ENCODE data around the gene SYNC. TPM values are rescaled to one million over a fixed set of nuclear protein-coding genes. Genes with fewer than 3 reads are reported as not detected.
"Not testable (repeated sequence)": the region's sequence is repeated elsewhere in the genome, so short reads cannot be mapped to it uniquely, and the experiment has no call there.

Gene SYNC
- total RNA-seq, 2 experiments from 2014 or later: not detected

GRCh38 chr1:32701421-32701911, 1.1 kb downstream of the SYNC start:
- peaks cover 30% of the 10 kb centered on the region for H3K27me3 Mint-ChIP-seq
- POLR2A ChIA-PET: no interaction called here

DNA sequence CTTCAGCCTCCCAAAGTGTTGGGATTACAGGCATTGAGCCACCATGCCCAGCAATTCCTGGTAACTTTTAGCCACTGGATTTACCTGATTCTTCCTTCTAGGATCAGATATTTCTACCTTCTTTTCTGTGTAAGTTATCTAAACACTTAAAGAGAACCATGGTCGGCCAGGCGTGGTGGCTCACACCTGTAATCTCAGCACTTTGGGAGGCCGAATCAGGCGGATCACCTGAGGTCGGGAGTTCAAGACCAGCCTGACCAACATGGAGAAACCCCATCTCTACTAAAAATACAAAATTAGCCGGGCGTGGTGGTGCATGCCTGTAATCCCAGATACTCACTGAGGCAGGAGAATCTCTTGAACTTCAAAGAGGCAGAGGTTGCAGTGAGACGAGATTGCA, 5.6 kb downstream of the SYNC start:
- H3K27ac Mint-ChIP-seq; H3K9me3 Mint-ChIP-seq; POLR2A ChIA-PET; H3K4me3 Mint-ChIP-seq; H3K36me3 Mint-ChIP-seq (ENCODE audit: low read depth); DNase-seq: not testable (repeated sequence)
- peaks cover 14% of the 10 kb centered on the region for H3K4me1 Mint-ChIP-seq
- peaks cover 14% of the 10 kb centered on the region for H3K27me3 Mint-ChIP-seq
- CTCF ChIA-PET: interaction anchor here (0.7 to 0.8 kb wide), 2 partner anchors 9 to 106 kb away, joined by 3 read pairs; no protein-coding TSS in a partner anchor

More at GRCh38 chr1:32701421-32701911, 1.1 kb downstream of the SYNC start:
- no peak for DNase-seq
- Mint-ChIP-seq H3K36me3 (ENCODE audit: low read depth) (peaks cover 3% of the 10 kb centered on the region), H3K4me1 (peaks cover 12% of the 10 kb centered on the region), H3K4me3 (no peak overlapping the region), H3K9me3 (no peaks in the 10 kb centered on the region), H3K27ac (no peak overlapping the region)
- CTCF ChIA-PET: interaction anchor here (0.8 to 1.2 kb wide), 2 partner anchors 11 to 426 kb away, joined by 3 to 4 read pairs; no protein-coding TSS in a partner anchor

DNA sequence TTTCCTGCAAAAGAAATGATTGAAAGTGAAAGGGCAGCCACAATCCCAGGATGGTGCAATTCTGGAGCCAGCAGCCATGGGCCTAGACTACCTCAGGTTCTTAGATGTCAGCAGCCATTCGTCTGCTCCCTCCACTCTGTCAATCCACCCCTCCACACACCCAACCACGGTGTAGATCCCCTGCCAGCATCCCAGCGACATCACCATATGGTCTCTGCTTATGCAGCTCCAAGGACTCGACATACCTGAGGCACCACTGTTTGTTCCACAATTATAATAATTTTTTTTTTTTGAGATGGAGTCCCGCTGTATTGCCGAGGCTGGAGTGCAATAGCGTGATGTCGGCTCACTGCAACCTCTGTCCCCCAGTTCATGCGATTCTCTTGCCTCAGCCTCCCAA, 6.5 kb downstream of the SYNC start:
- no peaks in the 10 kb centered on the region for H3K36me3 Mint-ChIP-seq (ENCODE audit: low read depth)
- ChIA-PET POLR2A (no interaction called here), CTCF (no interaction called here)
- no peak overlapping the region for H3K27ac Mint-ChIP-seq
- H3K4me1 Mint-ChIP-seq: peaks cover 11% of the 10 kb centered on the region
- H3K4me3 Mint-ChIP-seq: no peak overlapping the region
- no peak for DNase-seq
- H3K9me3 Mint-ChIP-seq: no peaks in the 10 kb centered on the region
- peaks cover 6% of the 10 kb centered on the region for H3K27me3 Mint-ChIP-seq

DNA sequence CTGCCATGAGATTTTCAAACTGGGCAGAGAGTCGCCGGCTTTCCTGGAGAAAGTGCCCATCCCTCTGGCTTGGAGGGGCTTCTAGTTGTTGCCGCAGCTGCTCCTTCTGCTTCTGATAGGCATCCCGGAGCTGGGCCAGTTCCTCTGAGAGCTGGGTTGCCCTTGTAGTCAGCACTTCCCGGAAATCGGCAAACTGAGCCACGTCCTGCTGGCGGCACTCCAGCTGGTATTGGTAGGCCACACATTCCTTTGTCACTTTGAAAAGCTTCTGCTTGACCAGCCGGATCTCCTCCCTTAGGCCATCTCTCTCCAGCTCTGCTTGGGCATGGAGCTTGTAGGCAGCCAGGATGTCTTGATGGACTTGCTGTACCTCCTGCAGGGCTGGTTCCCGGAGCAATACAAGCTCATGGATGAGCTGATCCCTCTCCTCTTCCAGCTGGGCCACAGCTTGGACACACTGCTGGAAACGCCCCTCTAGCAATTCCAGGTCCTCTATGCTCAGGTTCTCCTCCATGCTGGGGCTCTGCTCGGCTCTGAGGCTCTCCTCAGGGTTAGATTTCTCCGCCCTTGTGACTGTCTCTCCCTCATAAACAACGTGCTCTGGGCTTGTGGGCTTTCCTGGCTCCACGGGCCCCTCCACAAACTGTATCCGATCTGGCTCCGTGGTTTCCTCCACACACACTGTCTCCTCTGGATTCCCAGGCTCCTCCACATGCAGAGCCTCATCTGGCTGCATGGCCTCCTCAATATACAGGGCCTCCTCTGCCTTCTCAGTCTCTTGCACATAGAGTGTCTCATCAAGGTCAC, 7.3 kb downstream of the SYNC start:
- Mint-ChIP-seq H3K27me3 (peaks cover 5% of the 10 kb centered on the region), H3K4me3 (no peak overlapping the region), H3K36me3 (ENCODE audit: low read depth) (no peaks in the 10 kb centered on the region), H3K4me1 (peaks cover 11% of the 10 kb centered on the region), H3K27ac (no peak overlapping the region), H3K9me3 (no peaks in the 10 kb centered on the region)
- ChIA-PET CTCF (no interaction called here), POLR2A (no interaction called here)
- no peak for DNase-seq

DNA sequence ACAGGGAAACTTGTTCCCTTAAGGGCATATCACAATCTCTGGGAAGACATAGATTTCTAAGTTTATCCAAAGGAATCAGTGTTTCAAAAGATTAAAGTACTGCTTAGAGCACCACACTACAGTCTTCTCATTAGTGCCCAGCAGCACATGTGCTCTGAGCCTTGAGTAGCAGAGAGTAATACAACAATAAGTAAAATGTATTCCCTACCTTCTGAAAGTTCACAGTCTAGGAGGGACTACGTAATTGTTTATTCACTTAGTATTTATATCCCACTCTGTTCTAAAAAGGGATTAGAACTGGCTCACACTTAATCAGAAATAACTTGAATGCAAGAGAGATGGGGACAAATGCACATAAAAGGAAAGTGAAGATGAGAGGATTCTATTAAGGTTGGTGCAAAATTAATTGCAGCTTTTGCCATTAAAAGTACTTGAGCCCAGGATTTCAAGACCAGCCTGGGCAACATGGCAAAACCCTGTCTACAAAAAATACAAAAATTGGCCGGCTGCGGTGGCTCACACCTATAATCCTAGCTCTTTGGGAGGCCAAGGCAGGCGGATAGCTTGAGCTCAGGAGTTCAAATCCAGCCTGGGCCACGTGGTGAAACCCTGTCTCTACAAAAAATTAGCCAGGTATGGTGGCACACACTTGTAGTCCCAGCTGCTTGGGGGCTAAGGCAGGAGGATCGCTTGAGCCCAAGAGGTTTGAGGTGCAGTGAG, 9.0 kb downstream of the SYNC start:
- no peak for DNase-seq
- ChIA-PET CTCF (interaction anchor here (0.6 kb wide), 1 partner anchor 33 kb away, joined by 4 read pairs; no protein-coding TSS in a partner anchor), POLR2A (no interaction called here)
- H3K4me1 Mint-ChIP-seq: peaks cover 11% of the 10 kb centered on the region
- H3K4me3 Mint-ChIP-seq: no peak overlapping the region
- no peaks in the 10 kb centered on the region for H3K27me3 Mint-ChIP-seq
- no peaks in the 10 kb centered on the region for H3K9me3 Mint-ChIP-seq
- no peak overlapping the region for H3K27ac Mint-ChIP-seq
- H3K36me3 Mint-ChIP-seq (ENCODE audit: low read depth): no peaks in the 10 kb centered on the region

DNA sequence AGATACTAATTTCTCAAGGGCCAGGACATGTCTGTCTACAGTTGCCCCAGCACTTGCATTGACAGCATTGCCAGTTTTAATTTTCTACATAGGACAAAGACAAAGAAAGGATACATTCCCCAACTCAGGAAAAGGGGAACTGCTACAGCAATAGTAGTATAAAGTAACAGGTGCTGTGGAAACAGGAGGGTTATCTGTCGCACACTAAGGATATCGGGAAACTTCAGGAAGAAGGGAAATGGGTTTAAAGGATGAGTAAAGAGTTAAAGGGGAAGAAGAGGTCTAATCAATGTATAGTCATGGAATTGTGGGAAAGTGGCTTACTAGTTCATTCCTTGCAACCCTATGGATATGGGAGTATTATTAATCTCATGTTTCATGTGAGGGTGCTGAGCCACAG, 16.2 kb downstream of the SYNC start:
- no peak overlapping the region for H3K27ac Mint-ChIP-seq
- H3K36me3 Mint-ChIP-seq (ENCODE audit: low read depth): peaks cover 24% of the 10 kb centered on the region
- CTCF ChIA-PET: interaction anchor here (0.7 kb wide), 1 partner anchor 12 kb away, joined by 4 read pairs; no protein-coding TSS in a partner anchor
- H3K27me3 Mint-ChIP-seq: no peaks in the 10 kb centered on the region
- DNase-seq: no peak
- no peaks in the 10 kb centered on the region for H3K9me3 Mint-ChIP-seq
- H3K4me3 Mint-ChIP-seq: no peak overlapping the region
- POLR2A ChIA-PET: interaction anchor here (0.6 kb wide), 1 partner anchor 405 kb away, joined by 3 read pairs; no protein-coding TSS in a partner anchor
- H3K4me1 Mint-ChIP-seq: no peaks in the 10 kb centered on the region

DNA sequence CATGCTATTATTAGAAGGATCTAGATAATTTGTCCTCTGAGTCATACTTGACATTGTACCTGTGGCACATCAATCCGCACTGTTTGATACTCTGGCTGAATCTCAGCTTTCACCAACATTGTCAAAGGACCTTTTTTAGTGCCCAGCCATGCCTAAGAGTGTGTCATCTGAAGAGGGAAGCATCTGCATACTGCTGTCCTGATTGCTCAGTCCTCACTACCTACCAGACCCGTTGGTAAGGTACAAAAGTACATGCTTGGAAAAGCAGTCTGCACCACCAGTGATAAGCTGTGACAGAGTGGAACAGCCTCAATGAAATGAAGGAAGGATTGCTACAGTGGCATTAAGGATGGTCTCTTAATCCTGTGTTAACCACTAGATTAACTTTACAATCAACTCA, 17.1 kb downstream of the SYNC start:
- H3K9me3 Mint-ChIP-seq: no peaks in the 10 kb centered on the region
- ChIA-PET POLR2A (no interaction called here), CTCF (interaction anchor here (0.8 to 1.8 kb wide), 2 partner anchors 27 to 34 kb away, joined by 3 to 5 read pairs; partner anchors contain the start of gene RBBP4)
- peaks cover 33% of the 10 kb centered on the region for H3K36me3 Mint-ChIP-seq (ENCODE audit: low read depth)
- no peak overlapping the region for H3K27ac Mint-ChIP-seq
- no peaks in the 10 kb centered on the region for H3K4me1 Mint-ChIP-seq
- DNase-seq: no peak
- H3K27me3 Mint-ChIP-seq: no peaks in the 10 kb centered on the region
- no peak overlapping the region for H3K4me3 Mint-ChIP-seq

GRCh38 chr1:32684167-32684811, 18.3 kb downstream of the SYNC start:
- H3K27ac Mint-ChIP-seq: no peak overlapping the region
- DNase-seq: no peak
- H3K9me3 Mint-ChIP-seq: no peaks in the 10 kb centered on the region
- no peak overlapping the region for H3K4me3 Mint-ChIP-seq
- peaks cover 44% of the 10 kb centered on the region for H3K36me3 Mint-ChIP-seq (ENCODE audit: low read depth)
- ChIA-PET CTCF (interaction anchor here (1.8 kb wide), 1 partner anchor 28 kb away, joined by 5 read pairs; no protein-coding TSS in a partner anchor), POLR2A (no interaction called here)
- no peaks in the 10 kb centered on the region for H3K4me1 Mint-ChIP-seq
- no peaks in the 10 kb centered on the region for H3K27me3 Mint-ChIP-seq

- POLR2A ChIA-PET: no interaction called here
- CTCF ChIA-PET: no interaction called here
- no peak overlapping the region for H3K4me3 Mint-ChIP-seq
- no peaks in the 10 kb centered on the region for H3K4me1 Mint-ChIP-seq
- H3K9me3 Mint-ChIP-seq: no peaks in the 10 kb centered on the region
- DNase-seq: no peak
- no peak overlapping the region for H3K27ac Mint-ChIP-seq
- no peaks in the 10 kb centered on the region for H3K27me3 Mint-ChIP-seq
- peaks cover 52% of the 10 kb centered on the region for H3K36me3 Mint-ChIP-seq (ENCODE audit: low read depth)
These were observed 19.2 kb downstream of the SYNC start for GRCh38 chr1:32683397-32683796.

DNA sequence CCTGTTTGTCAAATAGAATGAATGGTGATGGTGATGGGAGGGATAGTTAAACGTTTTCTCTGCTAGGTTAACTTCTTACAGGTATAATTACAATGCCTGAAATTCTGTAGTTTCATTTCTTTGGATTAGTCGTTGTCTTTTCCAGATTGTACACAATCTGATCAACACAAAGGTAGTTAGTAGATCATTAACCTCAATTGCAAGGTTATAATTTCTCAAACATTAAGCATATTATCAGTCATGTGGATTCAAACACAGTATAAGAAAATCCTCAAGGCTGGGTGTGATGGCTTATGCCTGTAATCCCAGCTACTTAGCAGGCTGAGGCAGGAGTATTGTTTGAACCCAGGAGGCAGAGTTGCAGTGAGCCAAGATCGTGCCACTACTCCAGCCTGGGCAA, 20.6 kb downstream of the SYNC start:
- H3K9me3 Mint-ChIP-seq: no peaks in the 10 kb centered on the region
- ChIA-PET POLR2A (no interaction called here), CTCF (no interaction called here)
- H3K27ac Mint-ChIP-seq: no peak overlapping the region
- H3K4me1 Mint-ChIP-seq: no peaks in the 10 kb centered on the region
- DNase-seq: no peak
- peaks cover 63% of the 10 kb centered on the region for H3K36me3 Mint-ChIP-seq (ENCODE audit: low read depth)
- H3K27me3 Mint-ChIP-seq: no peaks in the 10 kb centered on the region
- no peak overlapping the region for H3K4me3 Mint-ChIP-seq

DNA sequence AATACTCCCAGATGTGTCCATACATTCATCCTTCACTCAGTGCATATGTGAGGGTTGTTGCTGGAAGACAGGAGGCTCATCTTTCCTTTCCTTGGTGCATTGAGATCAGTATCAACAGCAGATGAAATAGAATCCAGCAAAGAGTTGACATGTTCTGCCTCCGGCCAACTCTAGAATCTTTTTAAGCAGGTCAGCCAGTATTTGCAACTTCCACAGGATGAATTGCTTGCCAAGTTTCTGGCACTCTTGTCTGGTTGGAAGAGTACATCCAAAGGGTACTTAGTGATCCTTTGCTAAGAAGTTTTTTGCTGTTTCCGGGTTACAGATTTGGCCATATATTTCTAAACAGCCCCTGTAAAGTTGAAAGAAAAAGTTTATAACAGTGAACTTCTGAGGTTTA, 21.1 kb downstream of the SYNC start:
- Mint-ChIP-seq H3K4me1 (no peaks in the 10 kb centered on the region), H3K36me3 (ENCODE audit: low read depth) (peaks cover 65% of the 10 kb centered on the region), H3K27me3 (no peaks in the 10 kb centered on the region), H3K9me3 (no peaks in the 10 kb centered on the region), H3K4me3 (no peak overlapping the region), H3K27ac (no peak overlapping the region)
- CTCF ChIA-PET: no interaction called here
- POLR2A ChIA-PET: no interaction called here
- no peak for DNase-seq

GRCh38 chr1:32680642-32681041, 21.9 kb downstream of the SYNC start:
- no peak for DNase-seq
- CTCF ChIA-PET: no interaction called here
- Mint-ChIP-seq H3K27me3 (no peaks in the 10 kb centered on the region), H3K27ac (no peak overlapping the region), H3K9me3 (no peaks in the 10 kb centered on the region), H3K4me1 (no peaks in the 10 kb centered on the region), H3K4me3 (no peak overlapping the region), H3K36me3 (ENCODE audit: low read depth) (peaks cover 64% of the 10 kb centered on the region)
- POLR2A ChIA-PET: no interaction called here

- H3K9me3 Mint-ChIP-seq, H3K4me3 Mint-ChIP-seq, H3K27me3 Mint-ChIP-seq, H3K4me1 Mint-ChIP-seq, CTCF ChIA-PET, POLR2A ChIA-PET, DNase-seq: not testable (repeated sequence)
- Mint-ChIP-seq H3K27ac (peak overlapping the region; percentile 62), H3K36me3 (ENCODE audit: low read depth) (peaks cover 67% of the 10 kb centered on the region)
These were observed 22.6 kb downstream of the SYNC start for GRCh38 chr1:32679993-32680392.

Data from activated CD4-positive, alpha-beta T cell treated with anti-CD3 and anti-CD28 coated beads, Interleukin-2, amount 10 ng/mL, durations not matched to agents 7 days and 5 days (primary cell).